SK-N-MC (cell line): ENCODE data around the gene TSHZ2.

Experiments used
- EZH2 ChIP-seq: fragments of 200-600 bp; sonication (generic); IDR thresholded peaks from one replicate; pipeline ENCODE4 v1.6.1; 2017; ENCODE audit warnings: antibody characterized with exemption
- POLR2AphosphoS5 ChIP-seq: IDR thresholded peaks from 2 replicates; pipeline ENCODE4 v1.6.1; 2012; ENCODE audit warnings: mild to moderate bottlenecking, low read depth, low read length, borderline replicate concordance

DNA sequence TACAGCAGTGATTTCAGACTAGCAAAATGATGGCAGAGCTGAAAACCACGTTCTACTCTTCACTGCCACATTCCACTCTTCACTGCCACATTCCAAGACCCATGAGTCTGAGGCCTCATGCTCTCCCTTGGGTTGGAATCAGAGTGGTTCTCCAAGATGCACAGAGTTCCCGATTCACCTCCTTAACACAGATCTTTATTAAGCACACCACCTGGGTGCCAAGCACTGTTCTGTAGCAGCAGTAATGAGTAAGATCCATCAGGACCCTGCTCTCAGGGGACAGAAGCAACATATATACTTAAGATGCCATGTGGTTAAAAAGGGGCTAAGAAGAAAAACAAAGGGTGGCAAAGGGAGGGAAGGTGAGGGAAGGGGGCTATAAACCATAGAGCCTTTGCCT, 26.9 kb downstream of the TSHZ2 start:
- TF ChIP-seq EZH2 (no peak), POLR2AphosphoS5 (no peak)
